Activated CD8-positive, alpha-beta memory T cell treated with anti-CD3 and anti-CD28 coated beads for 24 hours (primary cell): ENCODE data around the gene LETM1.

Source experiments
- DNase-seq: peaks from one replicate; pipeline ENCODE4 v3.0.0-alpha.2; 2020

Gene LETM1

DNA sequence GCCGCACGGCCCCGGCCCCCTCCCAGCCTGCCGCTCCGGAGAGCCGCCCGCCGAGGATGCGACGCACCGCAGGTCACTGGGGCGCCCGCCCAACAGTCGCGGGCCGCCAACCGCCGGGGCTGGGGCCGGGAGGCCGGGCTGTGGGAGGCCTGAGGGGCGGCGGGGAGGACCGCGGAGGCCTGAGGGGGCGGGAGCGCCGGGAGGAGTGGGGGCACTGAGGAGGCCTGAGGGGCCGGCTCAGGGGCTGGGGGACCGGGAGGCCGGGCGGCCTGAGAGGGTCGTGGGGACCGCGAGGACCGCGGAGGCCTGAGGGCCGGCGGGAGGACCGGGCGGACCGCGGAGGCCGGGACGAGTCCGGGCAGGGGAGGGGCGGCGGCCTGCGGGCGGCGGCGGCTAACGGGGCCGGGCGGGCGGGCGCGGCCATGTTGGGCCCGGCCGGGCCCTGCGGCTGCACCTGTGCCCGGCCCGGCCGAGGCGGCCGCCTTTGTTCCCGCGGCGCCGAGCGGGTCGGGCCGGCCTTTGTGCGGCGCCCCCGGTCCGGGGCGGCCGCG lies 15.6 kb upstream of the LETM1 start:
- peak; percentile 73 for DNase-seq

DNA sequence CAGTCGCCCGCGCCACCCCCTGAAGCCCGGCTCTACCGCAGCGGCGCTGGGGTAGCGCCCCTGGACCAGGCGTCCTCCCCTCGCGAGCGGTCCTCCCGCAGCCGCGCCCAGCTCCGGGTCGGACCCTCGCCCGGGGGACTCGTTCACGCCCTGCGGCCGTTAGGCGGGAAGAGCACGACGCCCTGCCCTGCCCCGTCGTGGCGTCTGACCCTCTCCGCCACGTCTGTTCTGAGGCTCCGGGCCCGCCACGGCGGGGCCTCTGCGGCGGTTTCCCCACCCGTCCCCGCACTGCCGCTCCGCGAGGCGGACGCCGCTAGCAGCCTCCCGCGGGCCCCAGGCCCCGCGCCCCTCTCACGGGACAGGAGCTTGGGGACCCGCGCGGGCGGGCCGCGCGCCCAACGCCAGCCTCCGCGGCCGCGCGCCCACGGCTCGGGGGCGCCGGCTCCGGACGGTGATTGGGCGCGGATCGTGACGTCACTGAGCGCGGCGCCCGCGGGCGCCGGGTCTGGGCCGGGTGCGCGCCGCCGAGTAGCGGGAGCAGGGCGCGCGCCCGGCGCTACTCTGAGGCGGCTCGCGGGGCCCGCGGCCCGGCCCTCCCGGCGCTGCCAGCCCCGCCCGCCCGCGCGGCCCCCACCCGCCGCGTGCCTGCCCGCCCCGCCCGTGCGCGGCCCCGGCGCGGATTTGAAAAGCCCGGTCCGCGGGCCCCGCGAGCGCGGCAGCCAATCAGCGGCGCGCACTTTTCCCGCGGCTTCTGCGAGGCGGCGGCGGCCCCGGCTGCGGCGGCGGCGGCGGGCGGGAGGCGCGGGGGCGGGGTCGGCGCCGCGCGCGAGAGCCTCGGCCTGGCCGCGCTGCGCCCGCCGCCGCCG lies 14.9 kb upstream of the LETM1 start, which contains the start of gene NSD2:
NSD2 (plus strand) TSS at position 816 of the 866 bp plus-strand sequence. CDS start 29,262 bp downstream, outside the sequence.
- peak; percentile 94 for DNase-seq

DNA sequence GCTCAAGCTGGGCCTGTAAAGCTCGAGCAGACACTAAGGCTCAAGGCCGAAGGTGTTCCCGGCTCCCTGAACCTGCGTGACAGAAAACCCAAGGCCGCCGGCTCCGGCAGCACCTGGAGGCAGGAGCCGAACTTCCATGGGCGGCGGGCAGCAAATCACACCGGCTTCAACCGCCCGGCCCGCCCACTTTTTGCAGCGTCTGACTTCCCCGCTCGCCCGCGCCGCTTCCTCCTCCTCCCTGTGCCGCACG lies 14.3 kb upstream of the LETM1 start:
- DNase-seq = peak; percentile 92

DNA sequence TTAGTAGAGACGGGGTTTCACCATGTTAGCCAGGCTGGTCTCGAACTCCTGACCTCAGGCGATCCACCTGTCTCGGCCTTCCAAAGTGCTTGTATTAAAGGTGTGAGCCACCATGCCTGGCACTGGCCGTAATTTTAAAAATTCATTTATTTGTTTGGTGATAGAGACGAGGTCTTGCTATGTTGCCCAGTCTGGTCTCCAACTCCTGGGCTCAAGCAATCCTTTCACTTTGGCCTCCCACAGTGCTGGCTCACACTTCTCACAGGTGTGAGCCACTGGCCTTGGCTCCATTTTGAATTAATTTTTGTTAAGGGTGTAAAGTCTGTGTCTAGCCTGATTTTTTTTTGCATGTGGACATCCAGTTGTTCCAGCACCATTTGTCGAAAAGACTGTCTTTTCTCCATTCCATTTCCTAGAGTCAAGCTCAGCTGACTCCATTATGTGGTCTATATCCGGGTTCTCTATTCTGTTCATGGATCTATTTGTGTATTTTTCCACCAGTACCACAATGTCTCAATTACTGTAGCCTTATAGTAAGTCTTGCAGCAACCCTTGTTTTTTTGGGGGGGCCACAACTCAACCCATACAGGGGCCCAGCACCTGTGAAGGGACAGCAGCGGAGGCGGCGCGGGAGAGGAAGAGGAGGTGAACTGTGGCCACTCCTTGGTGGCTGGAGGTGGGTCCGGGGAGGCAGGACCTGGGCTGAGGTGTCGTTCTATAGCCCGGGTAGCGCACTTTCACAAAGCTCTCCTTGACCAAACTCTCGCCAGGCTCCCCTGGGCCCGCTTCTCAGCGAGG lies 13.8 kb upstream of the LETM1 start:
- DNase-seq = no peak

DNA sequence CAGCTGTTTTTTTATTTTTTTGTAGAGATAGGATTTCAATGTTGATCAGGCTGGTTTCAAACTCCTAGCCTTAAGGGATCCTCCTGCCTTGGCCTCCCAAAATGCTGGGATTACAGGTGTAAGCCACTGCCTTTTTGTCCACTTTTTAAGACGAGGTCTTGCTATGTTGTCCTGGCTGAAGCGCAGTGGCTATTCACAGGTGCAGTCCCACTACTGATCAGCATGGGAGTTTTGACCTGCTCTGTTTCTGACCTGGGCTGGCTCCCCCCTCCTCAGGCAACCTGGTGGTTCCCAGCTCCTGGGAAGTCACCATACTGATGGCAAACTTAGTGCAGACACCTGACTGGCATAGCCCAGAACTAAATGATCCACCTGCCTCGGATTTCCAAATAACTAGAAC lies 13.0 kb upstream of the LETM1 start:
- no peak for DNase-seq

DNA sequence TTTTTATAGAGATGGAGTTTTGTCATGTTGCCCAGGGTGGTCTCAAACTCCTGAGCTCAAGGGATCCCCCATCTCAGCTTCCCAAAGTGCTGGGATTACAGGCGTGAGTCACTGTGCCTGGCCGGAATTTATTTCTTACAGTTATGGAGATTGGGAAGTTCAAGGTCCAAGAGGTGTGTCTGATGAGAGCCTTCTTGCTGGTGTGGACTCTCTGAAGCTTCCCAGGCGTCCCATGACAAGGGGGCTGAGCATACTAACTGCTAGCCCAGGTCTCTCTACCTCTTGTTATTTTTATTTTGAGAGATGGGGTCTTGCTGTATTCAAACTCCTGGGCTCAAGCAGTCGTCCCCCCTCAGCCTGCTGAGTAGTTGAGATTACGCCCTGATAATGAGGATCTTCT lies 12.3 kb upstream of the LETM1 start:
- no peak for DNase-seq

DNA sequence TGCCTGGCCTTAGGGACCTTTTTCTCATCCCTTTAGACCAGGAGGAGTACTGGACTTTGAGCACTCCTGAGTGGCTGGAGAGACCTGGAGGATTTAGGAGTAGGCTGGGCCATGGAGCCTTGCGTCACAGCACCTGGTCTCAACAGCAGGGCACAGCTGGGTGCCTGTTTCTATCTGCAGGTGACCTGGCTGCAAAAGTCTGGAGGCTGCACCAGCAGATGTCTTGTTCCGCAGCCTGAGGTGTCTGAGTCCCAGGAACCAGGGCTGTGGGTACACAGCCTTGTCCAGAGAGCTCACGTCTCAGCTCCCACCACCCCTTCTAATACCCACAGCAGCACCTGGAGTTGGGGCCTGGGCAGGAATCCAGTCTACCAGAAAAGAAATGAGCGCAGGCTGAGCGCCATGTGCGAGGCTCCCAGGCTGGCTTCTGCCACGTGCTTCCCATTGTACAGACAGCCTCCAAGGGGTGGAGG lies 10.3 kb upstream of the LETM1 start:
- no peak for DNase-seq

DNA sequence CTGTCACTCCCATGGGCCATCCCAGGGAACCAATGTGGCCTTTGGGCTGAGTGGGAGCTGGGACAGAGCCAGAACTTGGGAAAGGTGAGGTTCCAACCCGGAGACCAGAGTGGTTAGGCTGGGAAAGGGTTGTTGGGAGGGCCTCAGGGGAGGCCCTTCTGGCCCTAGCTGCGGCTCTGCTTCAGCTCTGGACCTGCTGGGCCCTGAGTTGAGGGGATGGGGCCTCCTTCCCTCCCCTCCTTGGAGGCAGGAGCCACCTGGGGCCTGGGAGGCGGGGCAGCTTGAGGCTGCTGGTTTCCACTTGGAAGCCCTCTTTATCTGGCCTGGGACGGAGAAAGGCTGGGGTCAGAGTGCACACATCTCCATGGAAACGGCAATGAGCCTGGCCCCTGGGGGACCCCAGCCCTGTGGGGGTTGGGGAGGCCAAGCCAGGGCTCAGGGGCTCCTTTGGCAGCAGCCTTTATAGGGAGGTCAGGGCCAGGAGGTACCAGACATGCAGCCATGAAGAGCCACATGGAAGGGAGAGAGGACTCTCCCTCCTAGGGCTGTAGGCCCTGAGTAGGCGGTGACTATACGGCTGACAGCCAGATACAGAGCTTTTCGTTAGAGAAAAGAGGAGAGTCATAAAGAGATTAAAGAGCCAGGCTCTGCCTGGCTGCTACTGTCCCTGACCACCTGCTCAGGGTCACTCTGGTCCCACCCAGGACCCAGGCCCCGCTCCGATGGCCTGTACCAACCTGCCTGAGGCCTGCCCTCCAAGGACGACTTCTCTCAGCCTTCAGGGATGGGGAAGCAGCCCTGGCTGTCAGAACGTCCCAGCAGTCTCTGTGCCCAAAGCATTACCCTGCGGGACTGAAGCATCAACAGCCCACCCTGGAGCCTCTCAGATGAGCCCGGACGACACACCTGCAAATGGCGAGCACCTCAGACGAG lies 8.4 kb upstream of the LETM1 start:
- no peak for DNase-seq

DNA sequence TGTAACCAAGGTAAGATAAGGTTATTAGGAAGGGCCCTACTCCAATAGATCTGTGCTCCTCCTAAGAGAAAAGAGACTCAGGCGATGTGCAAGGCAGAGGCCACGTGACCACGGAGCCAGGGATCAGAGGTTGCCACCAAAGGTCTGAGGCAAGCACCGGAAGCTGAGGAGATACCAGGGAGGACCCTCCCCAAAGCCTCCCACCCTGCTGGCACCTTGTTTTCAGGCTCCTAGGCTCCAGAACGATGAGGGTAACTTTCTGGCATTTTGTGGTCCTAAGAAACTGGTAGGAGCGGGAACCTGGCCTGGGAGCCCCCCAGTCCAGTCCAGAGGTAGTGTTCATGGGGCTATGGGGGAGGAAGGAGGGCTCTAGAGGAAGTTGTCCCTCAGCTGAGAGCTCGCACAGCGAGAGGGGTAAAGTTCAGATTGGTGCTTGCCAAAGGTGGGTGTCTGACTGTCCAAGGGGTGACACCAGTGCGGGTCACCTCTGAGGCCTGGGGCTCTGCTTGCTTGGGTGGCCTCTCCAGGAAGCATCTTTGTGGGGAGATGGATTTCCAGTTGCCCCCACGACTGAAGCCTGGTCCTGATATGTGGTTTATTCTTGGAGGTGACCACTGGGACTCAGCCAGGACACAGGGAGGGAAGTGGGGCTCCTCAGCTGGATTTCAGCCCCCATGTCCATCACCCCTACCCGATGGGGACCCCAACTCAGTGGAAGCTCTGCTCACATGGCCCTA lies 7.5 kb upstream of the LETM1 start:
- no peak for DNase-seq

DNA sequence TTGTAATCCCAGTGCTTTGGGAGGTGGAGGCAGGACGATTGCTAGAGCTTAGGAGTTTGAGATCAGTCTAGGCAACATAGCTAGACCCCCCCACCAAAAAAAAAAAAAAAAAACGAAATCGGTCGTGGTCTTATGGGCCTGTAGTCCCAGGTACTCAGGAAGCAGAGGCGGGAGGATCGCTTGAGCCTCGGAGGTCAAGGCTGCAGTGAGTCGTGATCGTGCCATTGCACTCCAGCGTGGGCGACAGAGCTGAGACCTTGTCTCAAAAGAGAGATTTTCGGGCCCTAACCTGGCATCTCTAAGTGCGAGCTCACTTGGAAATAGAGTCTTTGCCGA lies 7.0 kb upstream of the LETM1 start:
- DNase-seq = no peak

DNA sequence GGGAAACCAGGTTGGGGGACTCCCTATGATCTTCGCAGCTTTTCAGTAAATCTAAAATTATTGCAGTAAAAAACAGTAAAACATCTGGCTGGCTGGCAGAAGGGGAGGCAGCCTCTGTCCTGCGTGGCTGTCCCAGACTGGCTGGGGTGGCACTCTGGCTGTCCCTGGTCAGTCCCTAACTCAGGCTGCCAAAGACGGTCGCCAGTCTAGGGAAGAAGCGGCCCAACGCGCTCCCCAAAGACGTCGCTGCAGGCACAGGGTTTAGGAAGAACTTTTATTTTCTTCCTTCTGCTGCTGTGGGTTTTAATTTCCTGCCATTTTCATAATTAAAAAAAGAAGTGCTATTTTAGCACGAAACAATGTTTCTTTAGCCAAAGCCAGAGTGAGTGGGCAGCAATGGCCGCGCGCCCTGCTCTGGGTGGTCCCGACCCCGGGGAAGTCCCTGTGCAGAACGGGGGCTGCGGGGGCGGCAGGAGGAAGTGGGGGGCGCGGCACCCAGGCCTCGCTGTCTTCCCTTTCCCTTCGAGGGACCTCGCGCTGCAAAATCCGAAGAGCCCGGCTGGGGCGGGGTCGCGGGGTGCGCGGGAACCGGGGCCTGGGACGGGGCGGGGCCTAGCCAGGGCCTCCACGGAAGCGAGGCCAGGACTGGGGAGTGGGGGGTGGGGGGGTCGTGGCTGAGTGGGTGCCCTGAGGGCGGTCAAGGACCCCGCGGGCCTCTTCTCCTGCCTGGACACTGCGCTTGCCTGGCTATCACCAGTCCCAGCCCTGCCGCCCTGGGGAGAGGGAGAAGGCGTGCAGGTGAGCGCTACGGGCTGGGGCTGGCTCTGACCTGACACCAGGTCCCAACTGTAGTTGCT lies 6.3 kb upstream of the LETM1 start:
- DNase-seq = peak; percentile 71

DNA sequence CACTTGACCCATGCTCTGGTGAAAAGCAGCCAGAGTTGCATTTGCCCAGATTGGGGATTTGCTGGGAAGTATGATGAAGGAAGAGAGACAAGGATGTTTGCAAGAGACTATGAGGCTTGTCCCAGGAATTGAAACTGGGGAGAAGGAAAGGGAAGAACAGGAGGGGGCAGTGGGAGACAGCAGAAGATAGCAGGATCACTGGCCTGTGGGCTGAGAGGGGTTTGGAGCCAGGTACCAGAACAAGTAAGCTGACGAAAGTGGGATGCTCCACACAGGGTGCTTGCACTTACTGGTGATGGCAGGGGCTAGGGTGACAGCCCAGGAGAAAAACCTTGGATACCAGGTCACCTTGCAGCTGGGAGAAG lies 3.4 kb upstream of the LETM1 start:
- no peak for DNase-seq

DNA sequence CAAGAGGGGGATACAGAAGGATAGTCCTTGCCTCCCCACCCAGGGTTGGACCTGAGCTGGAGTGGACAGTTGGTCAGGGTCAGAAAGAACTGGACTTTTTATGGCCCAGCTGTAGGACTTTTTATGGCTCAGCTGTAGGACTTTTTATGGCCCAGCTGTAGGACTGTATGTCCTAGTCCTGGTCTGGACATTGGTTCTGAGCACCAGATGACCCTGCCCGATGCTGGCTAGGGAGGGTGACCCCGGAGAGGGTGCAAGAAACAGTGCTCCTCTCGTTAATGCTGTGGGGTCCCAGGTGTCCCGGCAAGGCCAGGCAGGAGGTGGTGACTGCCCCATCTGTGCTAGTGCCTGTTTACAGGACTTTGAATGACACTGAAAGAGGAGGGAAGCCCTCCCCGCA lies 2.0 kb upstream of the LETM1 start:
- DNase-seq = no peak

DNA sequence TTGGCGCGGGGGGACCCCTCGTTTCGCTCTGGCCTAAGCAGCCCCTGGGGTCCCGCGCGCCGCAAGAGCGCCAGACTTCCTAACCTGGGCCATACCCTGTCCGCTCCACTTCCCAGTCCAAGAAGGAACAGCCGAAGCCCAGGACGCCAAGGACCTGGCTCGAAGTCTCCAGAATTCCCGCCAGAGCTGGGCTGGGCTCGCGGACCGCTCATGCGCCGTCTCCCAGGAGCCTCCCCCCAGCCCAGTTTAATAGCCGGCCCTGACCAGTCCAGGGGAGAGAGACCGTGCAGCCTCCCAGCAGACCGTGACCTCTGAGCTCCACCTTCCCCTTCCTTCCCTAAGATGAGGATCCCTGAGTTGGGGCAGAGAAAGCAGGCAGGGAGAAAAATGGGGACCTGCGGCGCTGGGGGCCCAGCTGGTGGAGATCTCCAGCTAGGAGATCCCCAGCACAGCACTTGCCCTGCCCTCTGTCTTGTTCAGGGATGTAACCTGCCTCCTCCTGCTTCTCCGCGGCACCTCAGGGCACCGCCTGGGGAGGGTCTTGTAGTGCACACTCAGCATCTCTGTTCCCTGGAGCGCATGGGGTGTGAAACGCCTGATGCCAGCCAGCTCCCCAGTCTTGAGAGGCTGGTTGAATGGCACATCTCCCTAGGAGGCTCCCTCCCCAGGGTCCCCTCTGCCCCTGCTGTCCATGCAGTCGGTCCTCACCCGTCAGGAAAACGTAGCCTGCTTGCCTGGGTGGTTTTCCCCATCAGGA lies 1.2 kb upstream of the LETM1 start:
- DNase-seq = no peak

DNA sequence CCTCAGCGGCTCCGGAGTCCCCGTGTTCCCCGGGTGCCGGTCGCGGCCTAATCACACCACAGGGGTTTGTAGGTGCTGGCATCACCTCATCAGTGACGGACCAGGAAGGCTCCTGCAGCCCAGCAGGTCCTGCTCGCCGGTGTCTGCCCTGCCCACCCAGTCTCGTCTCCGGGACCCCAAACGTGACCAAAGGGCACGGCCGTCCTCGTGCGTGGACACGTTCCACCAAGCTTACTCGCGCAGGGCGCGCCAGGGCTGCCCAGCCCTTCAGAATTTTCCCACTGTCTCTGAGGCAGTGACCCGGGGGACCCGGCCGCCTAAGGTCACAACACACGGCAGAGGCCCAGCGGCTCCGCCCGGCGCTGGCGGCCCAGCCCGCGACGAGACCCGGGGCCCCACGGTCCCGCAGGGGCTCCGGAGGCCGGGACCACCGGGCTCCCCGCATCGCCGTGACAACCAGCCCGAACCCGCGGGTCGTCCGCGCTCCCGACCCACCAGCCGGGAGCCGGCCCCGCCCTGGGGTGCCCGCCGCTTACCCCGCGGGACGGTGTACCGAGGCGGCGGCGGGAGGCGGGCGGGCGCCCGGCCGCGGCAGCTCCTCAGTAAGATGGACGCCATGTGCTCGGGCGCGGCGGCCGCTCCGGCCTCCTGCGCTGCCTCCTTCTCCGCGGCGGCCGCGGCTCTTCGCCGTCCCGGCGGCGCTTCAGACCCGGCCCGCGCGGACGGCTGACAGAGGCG lies 454 bp downstream of the LETM1 start:
- DNase-seq = peak; percentile 73

DNA sequence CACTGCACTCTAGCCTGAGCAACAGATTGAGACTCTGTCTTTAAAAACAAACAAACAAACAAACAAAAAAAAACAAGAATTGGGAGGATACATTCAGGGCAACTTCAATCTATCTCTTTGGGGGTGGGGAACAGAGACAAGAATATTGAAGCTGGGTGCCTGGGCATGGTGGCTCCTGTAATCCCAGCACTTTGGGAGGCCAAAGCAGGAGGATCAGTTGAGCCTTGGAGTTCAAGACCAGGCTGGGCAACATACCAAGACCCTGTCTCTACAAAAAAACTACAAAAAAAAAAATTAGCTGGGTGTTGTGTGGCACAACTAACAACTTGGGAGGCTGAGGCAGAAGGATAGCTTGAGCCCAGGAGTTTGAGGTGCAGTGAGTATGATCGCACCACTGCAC lies 1.2 kb downstream of the LETM1 start:
- DNase-seq = no peak

DNA sequence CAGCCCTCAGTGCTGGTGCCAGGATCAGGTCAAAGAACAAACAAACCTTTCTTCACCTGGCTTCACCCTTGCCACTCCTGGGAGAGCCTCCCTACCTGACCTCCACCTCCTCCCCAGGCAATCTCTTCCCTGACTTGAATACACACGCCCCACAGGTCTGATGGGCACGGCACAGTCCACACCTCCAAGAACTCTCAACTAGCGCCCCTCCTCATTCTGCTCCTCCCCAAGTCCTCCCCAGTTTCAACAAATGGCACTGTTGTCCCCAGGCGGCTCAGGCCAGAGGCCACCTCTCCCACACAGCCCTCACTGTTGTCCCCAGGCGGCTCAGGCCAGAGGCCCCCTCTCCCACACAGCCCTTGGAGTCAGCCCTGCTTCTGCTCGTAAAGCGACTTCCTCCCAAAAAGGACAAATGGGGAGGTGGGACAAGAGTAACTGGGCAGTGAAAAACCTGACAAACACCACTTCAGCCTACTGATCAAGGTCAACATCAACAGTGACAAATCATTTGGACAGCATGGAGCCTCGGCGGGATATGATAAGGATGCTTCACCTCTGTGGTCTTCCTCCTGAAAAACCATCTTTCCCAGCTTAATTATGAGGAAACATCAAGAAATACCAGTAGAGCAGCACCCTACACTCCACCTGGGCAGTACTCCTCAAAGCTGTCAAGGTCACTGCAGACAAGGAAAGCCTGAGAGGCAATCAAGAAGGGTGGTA lies 2.9 kb downstream of the LETM1 start:
- no peak for DNase-seq

DNA sequence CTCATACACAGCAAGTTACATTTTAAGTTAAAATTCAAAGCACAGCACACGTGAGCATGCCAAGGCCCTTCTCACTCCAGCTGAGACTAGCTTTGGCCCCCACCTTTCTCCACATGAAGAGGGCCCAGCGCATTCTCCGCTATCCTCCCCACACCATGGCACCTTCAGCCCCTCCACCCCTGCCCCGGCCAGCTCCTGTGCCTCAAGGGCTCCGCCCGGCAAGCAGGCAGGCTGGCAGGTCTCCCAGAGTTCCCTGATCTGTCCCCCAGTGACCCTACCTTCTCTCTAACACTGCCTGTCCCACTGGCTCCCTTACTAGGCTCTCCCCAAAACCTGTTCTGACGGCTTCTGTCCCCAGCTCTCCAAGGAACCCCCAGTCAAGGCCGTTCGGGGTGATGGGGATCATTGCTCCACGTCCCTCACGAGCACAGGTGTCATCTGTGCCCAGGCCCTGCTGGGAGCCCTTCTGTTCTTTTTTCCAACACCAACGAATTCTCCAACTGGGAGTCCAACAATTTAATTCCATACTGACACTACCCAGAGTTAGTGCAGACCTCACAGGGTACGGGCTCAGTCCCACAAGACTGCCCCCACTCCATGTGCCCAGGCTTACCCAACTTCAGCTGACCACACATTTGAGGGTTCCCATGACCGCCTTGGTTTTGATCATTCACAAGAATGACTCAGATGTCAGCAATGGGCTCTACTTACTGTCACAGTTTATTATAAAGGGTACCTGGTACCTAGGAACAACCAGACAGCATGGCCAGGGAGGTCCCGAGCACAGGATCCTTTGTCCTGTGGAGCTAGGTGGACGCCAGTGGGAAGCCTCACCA lies 4.2 kb downstream of the LETM1 start:
- DNase-seq = no peak
